T-helper 2 cell treated with Interferon-gamma antibody and Interleukin-4, amounts not matched to agents 5 μg/mL and 100 μg/mL, for 36 hours (primary cell): ENCODE results near the gene ZNF678.
"Not testable (repeated sequence)": the region's sequence is repeated elsewhere in the genome, so short reads cannot be mapped to it uniquely, and the experiment has no call there.

Source experiments
- DNase-seq: peaks from one replicate; pipeline ENCODE4 v3.0.0; 2021; ENCODE audit warnings: low spot score
- H3K27ac Mint-ChIP-seq: one replicate; pipeline ENCODE4 v1.8.0; 2021; ENCODE audit warnings: mild to moderate bottlenecking, mixed read lengths
- H3K27me3 Mint-ChIP-seq: one replicate; pipeline ENCODE4 v1.8.0; 2021; ENCODE audit warnings: low read depth, mixed read lengths
- H3K36me3 Mint-ChIP-seq: one replicate; pipeline ENCODE4 v1.8.0; 2021; ENCODE audit warnings: low read depth, mixed read lengths
- H3K4me1 Mint-ChIP-seq: one replicate; pipeline ENCODE4 v1.8.0; 2021; ENCODE audit warnings: low read depth, mixed read lengths
- H3K4me3 Mint-ChIP-seq: one replicate; pipeline ENCODE4 v1.8.0; 2022; ENCODE audit warnings: mild to moderate bottlenecking, moderate library complexity, mixed read lengths
- H3K9me3 Mint-ChIP-seq: one replicate; pipeline ENCODE4 v1.8.0; 2021; ENCODE audit warnings: mixed read lengths

The ZNF678 gene

GRCh38 chr1:227561241-227561907, 2.0 kb upstream of the ZNF678 start:
- H3K4me1 Mint-ChIP-seq: peaks cover 16% of the 10 kb centered on the region
- peaks cover 41% of the 10 kb centered on the region for H3K27me3 Mint-ChIP-seq
- H3K9me3 Mint-ChIP-seq: peaks cover 15% of the 10 kb centered on the region
- DNase-seq: no peak
- H3K27ac Mint-ChIP-seq: no peak overlapping the region
- peaks cover 5% of the 10 kb centered on the region for H3K36me3 Mint-ChIP-seq
- no peak overlapping the region for H3K4me3 Mint-ChIP-seq

GRCh38 chr1:227562037-227562436, 1.3 kb upstream of the ZNF678 start:
- Mint-ChIP-seq H3K36me3 (peaks cover 10% of the 10 kb centered on the region), H3K4me1 (peaks cover 16% of the 10 kb centered on the region), H3K9me3 (peaks cover 18% of the 10 kb centered on the region), H3K27ac (no peak overlapping the region), H3K27me3 (peaks cover 37% of the 10 kb centered on the region), H3K4me3 (no peak overlapping the region)
- DNase-seq: no peak

GRCh38 chr1:227562933-227563323, 428 bp upstream of the ZNF678 start:
- peaks cover 28% of the 10 kb centered on the region for H3K27me3 Mint-ChIP-seq
- no peak for DNase-seq
- peak overlapping the region; percentile 91 for H3K4me3 Mint-ChIP-seq
- H3K27ac Mint-ChIP-seq: no peak overlapping the region
- peaks cover 16% of the 10 kb centered on the region for H3K4me1 Mint-ChIP-seq
- peaks cover 15% of the 10 kb centered on the region for H3K36me3 Mint-ChIP-seq
- peaks cover 18% of the 10 kb centered on the region for H3K9me3 Mint-ChIP-seq

- H3K36me3 Mint-ChIP-seq: peaks cover 22% of the 10 kb centered on the region
- no peak for DNase-seq
- peaks cover 1% of the 10 kb centered on the region for H3K27me3 Mint-ChIP-seq
- H3K27ac Mint-ChIP-seq: no peak overlapping the region
- H3K4me1 Mint-ChIP-seq: peaks cover 7% of the 10 kb centered on the region
- H3K9me3 Mint-ChIP-seq: peaks cover 20% of the 10 kb centered on the region
- H3K4me3 Mint-ChIP-seq: no peak overlapping the region
Measured at GRCh38 chr1:227567256-227567655, 3.9 kb downstream of the ZNF678 start.

- Mint-ChIP-seq H3K4me1 (peaks cover 6% of the 10 kb centered on the region), H3K4me3 (no peak overlapping the region), H3K27me3 (no peaks in the 10 kb centered on the region), H3K27ac (no peak overlapping the region), H3K36me3 (peaks cover 25% of the 10 kb centered on the region), H3K9me3 (peaks cover 24% of the 10 kb centered on the region)
- DNase-seq: no peak
Measured at GRCh38 chr1:227568593-227568992, 5.2 kb downstream of the ZNF678 start.

GRCh38 chr1:227572752-227573151, 9.4 kb downstream of the ZNF678 start:
- Mint-ChIP-seq H3K36me3 (peaks cover 23% of the 10 kb centered on the region), H3K9me3 (peaks cover 59% of the 10 kb centered on the region), H3K27ac (no peak overlapping the region), H3K4me1 (no peaks in the 10 kb centered on the region), H3K27me3 (no peaks in the 10 kb centered on the region), H3K4me3 (no peak overlapping the region)
- no peak for DNase-seq

- Mint-ChIP-seq H3K4me3 (no peak overlapping the region), H3K4me1 (no peaks in the 10 kb centered on the region), H3K27ac (no peak overlapping the region), H3K9me3 (peaks cover 72% of the 10 kb centered on the region), H3K36me3 (peaks cover 18% of the 10 kb centered on the region), H3K27me3 (no peaks in the 10 kb centered on the region)
- no peak for DNase-seq
Measured at GRCh38 chr1:227574926-227575325, 11.6 kb downstream of the ZNF678 start.

GRCh38 chr1:227576189-227576588, 12.8 kb downstream of the ZNF678 start:
- no peaks in the 10 kb centered on the region for H3K4me1 Mint-ChIP-seq
- no peak for DNase-seq

GRCh38 chr1:227577500-227577899, 14.1 kb downstream of the ZNF678 start:
- no peaks in the 10 kb centered on the region for H3K4me1 Mint-ChIP-seq
- H3K27ac Mint-ChIP-seq: no peak overlapping the region
- H3K27me3 Mint-ChIP-seq: no peaks in the 10 kb centered on the region
- no peak overlapping the region for H3K4me3 Mint-ChIP-seq
- no peak for DNase-seq
- peaks cover 13% of the 10 kb centered on the region for H3K36me3 Mint-ChIP-seq
- peaks cover 67% of the 10 kb centered on the region for H3K9me3 Mint-ChIP-seq

More at GRCh38 chr1:227576189-227576588, 12.8 kb downstream of the ZNF678 start:
- Mint-ChIP-seq H3K36me3 (peaks cover 17% of the 10 kb centered on the region), H3K27ac (no peak overlapping the region), H3K9me3 (peaks cover 68% of the 10 kb centered on the region), H3K4me3 (no peak overlapping the region), H3K27me3 (no peaks in the 10 kb centered on the region)

- Mint-ChIP-seq H3K36me3 (peaks cover 18% of the 10 kb centered on the region), H3K4me1 (no peaks in the 10 kb centered on the region), H3K9me3 (peaks cover 62% of the 10 kb centered on the region), H3K27ac (no peak overlapping the region), H3K4me3 (no peak overlapping the region), H3K27me3 (no peaks in the 10 kb centered on the region)
- DNase-seq: no peak
Measured at GRCh38 chr1:227583354-227583753, 20.0 kb downstream of the ZNF678 start.

- Mint-ChIP-seq H3K4me3 (no peak overlapping the region), H3K27ac (no peak overlapping the region), H3K27me3 (no peaks in the 10 kb centered on the region), H3K9me3 (peaks cover 69% of the 10 kb centered on the region), H3K4me1 (no peaks in the 10 kb centered on the region), H3K36me3 (peaks cover 34% of the 10 kb centered on the region)
- no peak for DNase-seq
Measured at GRCh38 chr1:227586733-227587132, 23.4 kb downstream of the ZNF678 start.

GRCh38 chr1:227587968-227588367, 24.6 kb downstream of the ZNF678 start:
- Mint-ChIP-seq H3K27me3 (no peaks in the 10 kb centered on the region), H3K9me3 (peaks cover 68% of the 10 kb centered on the region), H3K27ac (no peak overlapping the region), H3K4me3 (no peak overlapping the region), H3K36me3 (peaks cover 34% of the 10 kb centered on the region), H3K4me1 (no peaks in the 10 kb centered on the region)
- DNase-seq: no peak

GRCh38 chr1:227588769-227589168, 25.4 kb downstream of the ZNF678 start:
- H3K36me3 Mint-ChIP-seq: peaks cover 32% of the 10 kb centered on the region
- DNase-seq, H3K27ac Mint-ChIP-seq, H3K4me3 Mint-ChIP-seq, H3K27me3 Mint-ChIP-seq, H3K4me1 Mint-ChIP-seq: not testable (repeated sequence)
- peaks cover 70% of the 10 kb centered on the region for H3K9me3 Mint-ChIP-seq

GRCh38 chr1:227589777-227590176, 26.4 kb downstream of the ZNF678 start:
- Mint-ChIP-seq H3K9me3 (peaks cover 72% of the 10 kb centered on the region), H3K36me3 (peaks cover 27% of the 10 kb centered on the region)
- H3K4me1 Mint-ChIP-seq, H3K4me3 Mint-ChIP-seq, DNase-seq, H3K27me3 Mint-ChIP-seq, H3K27ac Mint-ChIP-seq: not testable (repeated sequence)

GRCh38 chr1:227596222-227596621, 32.9 kb downstream of the ZNF678 start:
- DNase-seq, H3K4me1 Mint-ChIP-seq, H3K4me3 Mint-ChIP-seq, H3K27ac Mint-ChIP-seq, H3K27me3 Mint-ChIP-seq: not testable (repeated sequence)
- Mint-ChIP-seq H3K36me3 (peaks cover 17% of the 10 kb centered on the region), H3K9me3 (peaks cover 58% of the 10 kb centered on the region)
